NCI-H1105 treated with DMSO at 0.1 percent for 48 hours (cell line): Measurements from ENCODE around the gene ZNF569.
"Not testable (repeated sequence)": the region's sequence is repeated elsewhere in the genome, so short reads cannot be mapped to it uniquely, and the experiment has no call there.

Source experiments
- DNase-seq: peaks from one replicate; lab custom pipeline; 2025; lab: John Stamatoyannopoulos, UW

The ZNF569 gene

GRCh38 chr19:37466798-37467607 lies at the start of gene ZNF569:
Gene ZNF569, minus strand, starts transcription at chr19:37467444. Its CDS starts 22,523 bp downstream, at chr19:37444921.
- DNase-seq: peak; percentile 93

GRCh38 chr19:37513397-37513796 lies 46.2 kb upstream of the ZNF569 start:
- no peak for DNase-seq

DNA sequence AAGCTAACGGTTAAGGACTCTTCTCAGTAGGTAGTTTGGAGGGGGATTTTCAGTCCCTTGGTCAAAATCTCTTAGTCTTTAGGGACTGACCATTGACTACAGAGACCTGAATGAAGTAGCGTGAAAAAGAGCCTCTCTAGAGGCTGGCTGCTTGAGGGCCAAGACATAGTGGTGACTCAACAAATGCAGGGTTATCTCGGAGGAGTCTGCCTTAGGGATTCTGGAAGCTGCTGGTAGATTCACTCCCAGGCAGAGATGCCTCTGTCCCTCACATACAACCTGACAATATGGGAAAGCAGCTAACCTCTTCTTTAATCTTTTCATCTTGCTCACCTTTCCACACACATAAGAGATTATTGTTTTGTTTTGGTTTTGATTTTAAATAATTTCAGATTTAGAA lies 44.6 kb upstream of the ZNF569 start:
- DNase-seq: no peak

DNA sequence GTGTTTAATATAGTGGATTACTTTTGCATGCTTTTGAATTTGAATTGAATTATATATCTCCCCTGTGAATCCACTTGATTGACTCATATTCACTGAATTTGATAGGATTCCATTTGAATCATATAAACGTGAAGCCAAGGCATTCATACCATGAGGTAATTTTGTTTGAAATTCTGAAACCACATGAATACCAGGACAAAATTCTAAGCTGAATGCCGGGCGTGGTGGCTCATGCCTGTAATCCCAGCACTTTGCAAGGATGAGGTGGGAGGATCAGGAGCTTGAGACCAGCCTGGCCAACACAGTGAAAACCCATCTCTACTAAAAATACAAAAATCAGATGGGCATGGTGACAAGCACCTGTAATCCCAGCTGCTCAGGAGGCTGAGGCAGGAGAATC lies 43.9 kb upstream of the ZNF569 start:
- no peak for DNase-seq

DNA sequence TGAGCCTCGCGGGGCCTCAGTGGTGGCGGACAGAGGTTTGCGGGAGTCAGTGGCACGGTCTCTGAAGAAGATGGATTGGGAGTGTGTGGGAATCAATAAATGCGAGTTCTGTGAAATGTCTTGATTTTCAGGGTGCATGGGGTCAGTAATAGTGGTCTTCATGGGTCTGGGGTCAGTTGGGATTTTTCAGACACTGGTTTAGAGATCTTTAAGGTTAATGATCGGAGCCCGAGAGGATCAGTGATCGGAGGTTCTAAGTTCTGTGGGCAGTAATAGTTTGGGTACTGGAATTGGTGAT lies 39.9 kb upstream of the ZNF569 start:
- no peak for DNase-seq

- peak; percentile 91 for DNase-seq
Observed at GRCh38 chr19:37506387-37507166, 39.3 kb upstream of the ZNF569 start, which contains the start of gene ZNF793. Gene ZNF793, plus strand, starts transcription at chr19:37506939. Its CDS starts 16,501 bp downstream, at chr19:37523440.

- DNase-seq: no peak
Observed at GRCh38 chr19:37505958-37506386, 38.7 kb upstream of the ZNF569 start.

DNA sequence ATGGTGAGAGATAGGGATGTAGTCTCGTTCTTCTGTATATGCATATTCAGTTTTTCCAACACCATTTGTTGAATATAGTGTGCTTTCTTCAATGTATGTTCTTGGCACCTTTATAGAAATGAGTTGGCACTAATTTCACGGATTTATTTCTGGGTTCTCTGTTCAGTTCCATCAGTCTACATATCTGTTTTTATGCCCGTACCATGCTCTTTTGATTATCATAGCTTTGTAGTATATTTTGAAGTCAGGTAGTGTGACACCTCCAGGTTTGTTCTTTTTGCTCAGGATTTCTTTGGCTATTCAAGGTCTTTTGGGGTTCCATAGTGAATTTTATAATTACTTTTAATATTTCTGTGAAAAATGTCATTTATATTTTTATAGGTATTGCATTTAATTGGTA lies 25.0 kb upstream of the ZNF569 start:
- no peak for DNase-seq

- DNase-seq: no peak
Observed at GRCh38 chr19:37484406-37485168, 17.3 kb upstream of the ZNF569 start.

- no peak for DNase-seq
Observed at GRCh38 chr19:37472165-37472564, 4.9 kb upstream of the ZNF569 start.

DNA sequence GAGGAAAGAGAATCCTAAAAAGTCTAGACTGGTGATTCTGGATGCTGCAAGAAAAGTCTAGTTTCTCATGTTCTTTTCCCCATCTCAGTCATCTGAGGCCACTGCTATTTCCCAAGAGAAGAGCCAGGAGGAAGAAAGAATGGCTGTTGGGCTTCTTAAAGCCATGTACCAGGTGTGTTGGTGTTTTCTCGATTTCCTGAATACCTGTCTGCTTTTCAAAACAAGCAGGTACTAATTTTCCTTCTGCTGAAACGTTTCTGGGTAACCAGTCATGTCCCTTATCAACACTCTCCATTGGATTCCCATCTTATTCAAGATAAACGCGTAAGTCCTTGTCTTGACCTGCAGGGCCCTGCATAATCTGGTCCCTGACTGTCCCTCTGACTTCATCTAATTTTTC lies 3.0 kb upstream of the ZNF569 start:
- DNase-seq: no peak

GRCh38 chr19:37468961-37469777 lies 1.9 kb upstream of the ZNF569 start, which contains the start of gene ZNF570:
Gene ZNF570, plus strand, starts transcription at chr19:37469356. Its CDS starts 999 bp downstream, at chr19:37470355.
- DNase-seq: peak; percentile 89

- DNase-seq: no peak
Observed at GRCh38 chr19:37467608-37468090, 405 bp upstream of the ZNF569 start.

GRCh38 chr19:37466277-37466797 lies 907 bp downstream of the ZNF569 start:
- DNase-seq: no peak

DNA sequence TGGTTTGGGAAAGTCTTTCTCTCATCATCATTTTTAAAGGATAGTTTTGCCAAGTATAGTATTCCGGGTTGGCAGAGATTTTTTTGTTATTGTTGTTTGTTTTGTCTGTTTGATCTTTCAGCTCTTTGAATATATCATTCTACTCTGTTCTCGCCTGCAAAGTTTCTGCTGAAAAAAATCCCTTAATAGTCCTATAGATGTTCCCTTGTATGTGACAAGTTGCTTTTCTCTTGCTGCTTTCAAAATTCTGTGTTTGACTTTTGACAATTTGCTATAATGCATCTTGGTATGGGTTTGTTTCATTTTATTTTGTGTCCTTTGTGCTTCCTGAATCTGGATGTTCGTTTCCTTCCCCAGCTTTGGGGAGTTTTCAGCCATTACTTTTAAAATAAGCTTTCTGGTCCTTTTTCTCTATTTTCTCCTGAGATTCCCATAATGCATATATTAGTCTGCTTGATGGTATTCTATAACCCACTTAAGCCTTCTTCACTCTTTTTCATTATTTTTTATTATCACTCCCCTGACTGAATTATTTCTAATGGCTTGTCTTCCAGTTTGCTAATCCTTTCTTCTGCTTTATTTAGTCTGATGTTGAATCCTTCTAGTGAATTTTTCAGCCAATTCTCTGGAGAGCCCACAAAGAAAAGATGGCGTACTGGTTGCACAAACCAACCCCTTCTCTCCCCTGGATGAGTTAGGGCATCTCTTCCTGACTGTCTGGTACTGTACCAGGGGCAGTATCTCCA lies 14.6 kb downstream of the ZNF569 start:
- no peak for DNase-seq

DNA sequence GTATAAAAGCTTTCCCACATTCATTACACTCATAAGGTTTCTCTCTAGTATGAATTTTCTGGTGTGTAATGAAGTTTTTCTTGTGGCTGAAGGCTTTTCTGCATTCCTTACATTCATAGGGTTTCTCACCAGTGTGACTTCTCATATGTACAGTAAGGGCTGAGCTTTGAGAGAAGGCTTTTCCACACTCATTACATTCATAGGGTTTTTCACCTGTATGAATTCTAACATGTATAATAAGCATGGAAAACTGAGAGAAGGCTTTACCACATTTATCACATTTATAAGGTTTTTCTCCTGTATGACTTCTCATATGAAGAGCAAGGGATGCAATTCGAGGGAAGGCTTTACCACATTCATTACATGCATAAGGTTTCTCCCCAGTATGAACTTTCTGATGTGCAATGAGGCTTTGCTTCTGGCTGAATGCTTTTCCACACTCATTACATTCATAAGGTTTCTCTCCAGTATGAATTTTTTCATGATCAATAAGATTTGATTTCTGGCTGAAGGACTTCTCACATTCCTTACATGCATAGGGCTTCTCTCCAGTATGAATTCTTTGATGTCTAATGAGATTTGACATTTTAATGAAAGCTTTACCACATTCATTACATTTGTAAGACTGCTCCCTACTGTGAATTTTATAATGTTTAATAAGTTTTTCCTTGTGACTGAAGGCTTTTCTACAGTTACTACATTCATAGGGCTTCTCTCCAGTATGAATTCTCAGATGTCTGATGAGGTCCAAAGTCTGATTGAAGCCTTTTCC lies 53.7 kb downstream of the ZNF569 start:
- DNase-seq: no peak

GRCh38 chr19:37412700-37413099 lies 54.5 kb downstream of the ZNF569 start:
- DNase-seq: no peak

GRCh38 chr19:37406140-37406846 lies 61.0 kb downstream of the ZNF569 start:
- not testable (repeated sequence) for DNase-seq

- no peak for DNase-seq
Observed at GRCh38 chr19:37403403-37403802, 63.8 kb downstream of the ZNF569 start.
